ENCODE data around the gene OPRD1.
A peak's percentile ranks its signal among the peaks of the same experiment; 100 is the strongest.

Gene OPRD1

GRCh38 chr1:28815533-28816185 lies 3.7 kb downstream of the OPRD1 start:
- H3K9me3 ChIP-seq (ENCODE audit: control insufficient read depth, insufficient read depth, low read depth, low read length): no peaks in the 10 kb centered on the region
- H3K4me3 ChIP-seq (ENCODE audit: low read depth, low read length): no peak overlapping the region
- CTCF ChIA-PET: interaction anchor here (0.6 to 1.3 kb wide), 2 partner anchors 31 to 175 kb away, joined by 3 to 6 read pairs; no protein-coding TSS in a partner anchor
- no peaks in the 10 kb centered on the region for H3K4me1 ChIP-seq (ENCODE audit: control insufficient read depth, insufficient read depth, low read length)
- H3K36me3 ChIP-seq (ENCODE audit: control insufficient read depth in 2 of 2, insufficient read depth in 1 of 2, low read length in 2 of 2): no peaks in the 10 kb centered on the region
- POLR2A ChIA-PET: no interaction called here
- H3K27ac ChIP-seq (ENCODE audit: extremely low read depth, low read depth, low read length): no peak overlapping the region
- TF ChIP-seq REPIN1 (tag by site-specific recombination; IDR thresholded peaks at IDR 0.05; ENCODE audit: low read depth) (no peak), RBAK (tag by site-specific recombination; IDR thresholded peaks at IDR 0.05) (no peak), GLI4 (tag by site-specific recombination; IDR thresholded peaks at IDR 0.05) (no peak), ZNF501 (tag by site-specific recombination; IDR thresholded peaks at IDR 0.05) (no peak), ZSCAN5A (tag by site-specific recombination; IDR thresholded peaks at IDR 0.05) (no peak), ZNF670 (tag by site-specific recombination; IDR thresholded peaks at IDR 0.05; ENCODE audit: low read depth) (no peak), ZNF623 (tag by site-specific recombination; IDR thresholded peaks at IDR 0.05) (no peak), PRDM10 (tag by site-specific recombination; IDR thresholded peaks at IDR 0.05) (no peak), ZXDB (tag by site-specific recombination; IDR thresholded peaks at IDR 0.05) (no peak), ZNF704 (tag by site-specific recombination; IDR thresholded peaks at IDR 0.05) (no peak), ZFHX2 (tag by site-specific recombination; conservative IDR thresholded peaks at IDR 0.05) (no peak), ZNF280D (tag by site-specific recombination; IDR thresholded peaks at IDR 0.05) (no peak)
- TF ChIP-seq, protein P1, sequence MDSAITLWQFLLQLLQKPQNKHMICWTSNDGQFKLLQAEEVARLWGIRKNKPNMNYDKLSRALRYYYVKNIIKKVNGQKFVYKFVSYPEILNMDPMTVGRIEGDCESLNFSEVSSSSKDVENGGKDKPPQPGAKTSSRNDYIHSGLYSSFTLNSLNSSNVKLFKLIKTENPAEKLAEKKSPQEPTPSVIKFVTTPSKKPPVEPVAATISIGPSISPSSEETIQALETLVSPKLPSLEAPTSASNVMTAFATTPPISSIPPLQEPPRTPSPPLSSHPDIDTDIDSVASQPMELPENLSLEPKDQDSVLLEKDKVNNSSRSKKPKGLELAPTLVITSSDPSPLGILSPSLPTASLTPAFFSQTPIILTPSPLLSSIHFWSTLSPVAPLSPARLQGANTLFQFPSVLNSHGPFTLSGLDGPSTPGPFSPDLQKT (IDR thresholded peaks at IDR 0.05; ENCODE audit: borderline replicate concordance, low read depth, low read length): no peak

DNA sequence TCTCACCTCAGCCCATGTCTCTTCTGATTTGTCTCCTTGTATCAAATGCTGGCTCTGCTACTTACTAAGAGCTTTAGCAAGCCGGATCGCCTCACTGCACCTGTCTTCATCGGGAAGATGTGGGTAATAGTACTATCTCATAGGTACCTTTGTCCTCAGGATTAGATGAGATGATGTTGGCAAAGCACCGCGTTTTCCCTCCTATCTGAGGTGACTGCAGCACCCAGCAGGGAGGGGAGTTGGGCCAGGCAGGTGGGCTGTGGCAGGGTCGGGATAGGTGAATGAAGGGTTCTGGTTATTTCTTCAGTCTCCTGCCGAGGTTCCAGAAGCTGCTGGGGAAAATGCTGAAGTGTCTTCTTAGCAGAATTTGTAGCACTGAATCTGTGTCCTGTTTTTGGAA lies 5.2 kb downstream of the OPRD1 start:
- H3K4me1 ChIP-seq (ENCODE audit: control insufficient read depth, insufficient read depth, low read length): no peaks in the 10 kb centered on the region
- H3K9me3 ChIP-seq (ENCODE audit: control insufficient read depth, insufficient read depth, low read depth, low read length): no peaks in the 10 kb centered on the region
- ChIA-PET CTCF (interaction anchor here (1.3 kb wide), 1 partner anchor 33 kb away, joined by 6 read pairs; no protein-coding TSS in a partner anchor), POLR2A (no interaction called here)
- no peak overlapping the region for H3K4me3 ChIP-seq (ENCODE audit: low read depth, low read length)
- H3K36me3 ChIP-seq (ENCODE audit: control insufficient read depth in 2 of 2, insufficient read depth in 1 of 2, low read length in 2 of 2): no peaks in the 10 kb centered on the region
- no peak for TF ChIP-seq ZNF10 (tag by site-specific recombination; IDR thresholded peaks at IDR 0.05)
- peak; percentile 50; the same call in 1 of the 2 replicates for TF ChIP-seq ZNF664 (tag by site-specific recombination; IDR thresholded peaks at IDR 0.05)
- H3K27ac ChIP-seq (ENCODE audit: extremely low read depth, low read depth, low read length): no peak overlapping the region

All from HEK293 (cell line).